ENCODE results near the gene PDE3B.

- no peak for TF ChIP-seq CTCF (conservative IDR thresholded peaks at IDR 0.05)
- TF ChIP-seq ZFX (IDR thresholded peaks at IDR 0.05), result no peak
These were observed 177.4 kb downstream of the PDE3B start for GRCh38 chr11:14821031-14821430.
